ENCODE data around the gene ATP2A3.

The ATP2A3 gene

DNA sequence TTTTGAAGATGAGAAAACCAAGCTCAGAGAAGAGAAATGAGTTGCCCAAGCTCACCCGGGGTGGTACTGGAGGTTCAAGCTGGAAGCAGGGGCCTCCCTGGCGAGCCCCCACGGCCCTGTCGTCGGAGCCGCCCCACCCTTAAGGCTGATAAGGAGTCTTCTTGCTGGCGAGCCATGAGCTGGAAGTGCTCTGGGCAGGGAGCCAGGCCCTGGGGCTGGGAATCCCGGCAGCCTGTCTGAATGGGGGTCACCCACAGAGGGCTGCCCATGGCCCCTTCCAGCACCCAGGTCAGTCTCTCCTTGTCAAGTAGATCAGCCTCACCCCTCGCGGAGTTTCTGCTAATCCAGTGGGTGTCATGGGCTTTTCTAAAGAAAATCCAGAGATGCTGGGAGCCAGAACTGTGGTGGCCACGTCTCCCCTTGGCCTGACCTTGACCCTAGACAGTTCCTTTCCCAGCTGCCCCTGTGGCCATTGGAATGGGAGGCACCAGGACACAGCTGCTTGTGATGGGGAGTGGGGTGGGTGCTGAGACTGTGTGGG is 46.8 kb downstream of the ATP2A3 start:
- no peaks in the 10 kb centered on the region for H3K9me3 ChIP-seq
- peak overlapping the region; percentile 98 for H3K4me2 ChIP-seq
- peaks cover 4% of the 10 kb centered on the region; the same call in 1 of the 2 replicates for H3K36me3 ChIP-seq
- peaks cover 7% of the 10 kb centered on the region; the same call in 1 of the 2 replicates for H4K20me1 ChIP-seq
- H3K9ac ChIP-seq = peak overlapping the region; percentile 86
- H3K4me3 ChIP-seq = peak overlapping the region; percentile 72; the same call in 1 of the 2 replicates
- H3K4me1 ChIP-seq = peaks cover 94% of the 10 kb centered on the region
- H3K27ac ChIP-seq = peak overlapping the region; percentile 96
- no peaks in the 10 kb centered on the region for H3K27me3 ChIP-seq
- no peak for TF ChIP-seq Cebpa-rat (IDR thresholded peaks at IDR 0.05)

DNA sequence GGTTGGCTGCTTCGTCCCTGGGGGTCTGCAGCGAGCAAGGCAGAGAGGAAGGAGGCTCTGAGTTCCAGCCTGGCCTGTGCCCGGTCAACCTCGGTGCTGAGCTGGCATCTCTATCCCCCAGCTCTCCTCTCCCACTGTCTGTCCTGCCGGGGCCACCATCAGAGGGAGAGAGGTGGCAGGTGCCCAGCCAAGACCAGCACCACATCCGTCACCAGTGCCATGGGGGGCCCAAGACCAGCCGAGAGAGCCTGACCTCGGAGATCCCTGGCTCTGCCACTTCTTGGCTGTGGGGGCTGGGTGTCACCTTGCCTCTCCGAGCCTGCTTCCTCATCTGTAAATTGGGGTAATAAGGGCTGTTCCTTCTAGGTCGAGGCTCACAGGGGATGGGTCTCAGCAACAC is 47.4 kb downstream of the ATP2A3 start:
- H3K9me3 ChIP-seq = no peaks in the 10 kb centered on the region
- H3K27me3 ChIP-seq = no peaks in the 10 kb centered on the region
- H3K4me2 ChIP-seq = peak overlapping the region; percentile 98
- TF ChIP-seq Cebpa-rat (IDR thresholded peaks at IDR 0.05) = no peak
- peaks cover 4% of the 10 kb centered on the region; the same call in 1 of the 2 replicates for H3K36me3 ChIP-seq
- peaks cover 94% of the 10 kb centered on the region for H3K4me1 ChIP-seq
- peaks cover 7% of the 10 kb centered on the region; the same call in 1 of the 2 replicates for H4K20me1 ChIP-seq
- peak overlapping the region; percentile 86 for H3K9ac ChIP-seq
- H3K4me3 ChIP-seq = peak overlapping the region; percentile 72
- peak overlapping the region; percentile 96 for H3K27ac ChIP-seq

GRCh38 chr17:3915995-3916696 is 48.1 kb downstream of the ATP2A3 start, which contains the start of gene P2RX1:
Gene P2RX1, minus strand, starts transcription at chr17:3916465. Its CDS starts 240 bp downstream, at chr17:3916225.
- peak within 1 kb of the TSS; percentile 98 for H3K4me2 ChIP-seq
- no peak for TF ChIP-seq Cebpa-rat (IDR thresholded peaks at IDR 0.05)
- no peaks in the 10 kb centered on the region for H3K9me3 ChIP-seq
- H3K4me3 ChIP-seq = peak within 1 kb of the TSS; percentile 72
- peak within 1 kb of the TSS; percentile 86 for H3K9ac ChIP-seq
- peak within 1 kb of the TSS; percentile 96 for H3K27ac ChIP-seq
- peaks cover 4% of the 10 kb centered on the region; the same call in 1 of the 2 replicates for H3K36me3 ChIP-seq
- H3K27me3 ChIP-seq = no peaks in the 10 kb centered on the region
- peaks cover 7% of the 10 kb centered on the region; the same call in 1 of the 2 replicates for H4K20me1 ChIP-seq
- H3K4me1 ChIP-seq = peaks cover 94% of the 10 kb centered on the region

DNA sequence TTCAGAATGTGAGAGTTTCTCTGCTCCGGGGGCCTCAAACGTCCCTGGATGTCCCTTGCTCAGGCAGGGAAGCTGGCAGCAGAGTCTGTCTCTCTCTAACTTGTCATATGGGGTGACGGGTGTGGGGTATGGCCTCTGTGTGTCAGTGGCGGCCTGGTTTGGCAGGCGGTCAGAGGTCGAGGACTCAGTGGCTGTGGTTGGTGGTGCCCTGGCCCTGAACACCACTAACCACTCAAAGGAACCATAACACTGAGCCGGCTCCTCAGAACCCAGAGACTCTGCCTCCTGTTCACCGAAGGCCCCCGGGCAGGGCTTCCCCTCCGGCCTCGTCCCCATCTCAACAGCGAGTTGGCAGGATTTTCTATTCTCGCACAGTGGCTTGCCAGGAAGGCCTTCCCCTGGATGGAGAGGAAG is 48.6 kb downstream of the ATP2A3 start:
- H3K9me3 ChIP-seq = no peaks in the 10 kb centered on the region
- peaks cover 7% of the 10 kb centered on the region; the same call in 1 of the 2 replicates for H4K20me1 ChIP-seq
- peak overlapping the region; percentile 98 for H3K4me2 ChIP-seq
- H3K4me1 ChIP-seq = peaks cover 94% of the 10 kb centered on the region
- no peaks in the 10 kb centered on the region for H3K27me3 ChIP-seq
- peak overlapping the region; percentile 96 for H3K27ac ChIP-seq
- peak overlapping the region; percentile 86 for H3K9ac ChIP-seq
- no peak for TF ChIP-seq Cebpa-rat (IDR thresholded peaks at IDR 0.05)
- H3K4me3 ChIP-seq = peak overlapping the region; percentile 72
- H3K36me3 ChIP-seq = peaks cover 4% of the 10 kb centered on the region; the same call in 1 of the 2 replicates

- no peaks in the 10 kb centered on the region for H3K9me3 ChIP-seq
- TF ChIP-seq Cebpa-rat (IDR thresholded peaks at IDR 0.05) = no peak
- peak overlapping the region; percentile 96 for H3K27ac ChIP-seq
- H3K9ac ChIP-seq = peak overlapping the region; percentile 86
- peaks cover 94% of the 10 kb centered on the region for H3K4me1 ChIP-seq
- peak overlapping the region; percentile 98 for H3K4me2 ChIP-seq
- peaks cover 7% of the 10 kb centered on the region; the same call in 1 of the 2 replicates for H4K20me1 ChIP-seq
- no peaks in the 10 kb centered on the region for H3K27me3 ChIP-seq
- H3K36me3 ChIP-seq = peaks cover 4% of the 10 kb centered on the region; the same call in 1 of the 2 replicates
- peak overlapping the region; percentile 72 for H3K4me3 ChIP-seq
These were observed 49.9 kb downstream of the ATP2A3 start for GRCh38 chr17:3914312-3914670.

- Histone ChIP-seq H3K27me3 (no peaks in the 10 kb centered on the region), H3K4me1 (peaks cover 94% of the 10 kb centered on the region), H3K9me3 (no peaks in the 10 kb centered on the region), H3K4me2 (peak overlapping the region; percentile 98), H3K4me3 (peak overlapping the region; percentile 72), H3K36me3 (peaks cover 4% of the 10 kb centered on the region; the same call in 1 of the 2 replicates), H3K9ac (peak overlapping the region; percentile 86), H4K20me1 (peaks cover 7% of the 10 kb centered on the region; the same call in 1 of the 2 replicates), H3K27ac (peak overlapping the region; percentile 96)
- TF ChIP-seq Cebpa-rat (IDR thresholded peaks at IDR 0.05) = no peak
These were observed 50.5 kb downstream of the ATP2A3 start for GRCh38 chr17:3913531-3914311.

GRCh38 chr17:3912827-3913226 is 51.4 kb downstream of the ATP2A3 start:
- Histone ChIP-seq H4K20me1 (peaks cover 7% of the 10 kb centered on the region; the same call in 1 of the 2 replicates), H3K27me3 (no peaks in the 10 kb centered on the region), H3K36me3 (peaks cover 4% of the 10 kb centered on the region; the same call in 1 of the 2 replicates), H3K9me3 (no peaks in the 10 kb centered on the region), H3K27ac (peak overlapping the region; percentile 96; the same call in 1 of the 2 replicates), H3K9ac (no peak overlapping the region), H3K4me1 (peaks cover 97% of the 10 kb centered on the region), H3K4me3 (no peak overlapping the region), H3K4me2 (peak overlapping the region; percentile 98)
- no peak for TF ChIP-seq Cebpa-rat (IDR thresholded peaks at IDR 0.05)

GRCh38 chr17:3911271-3912053 is 52.8 kb downstream of the ATP2A3 start:
- peak overlapping the region; percentile 46 for H3K4me3 ChIP-seq

More at GRCh38 chr17:3911271-3912053, 52.8 kb downstream of the ATP2A3 start:
- TF ChIP-seq Cebpa-rat (IDR thresholded peaks at IDR 0.05) = no peak
- H3K4me2 ChIP-seq = peak overlapping the region; percentile 98
- H3K36me3 ChIP-seq = peaks cover 4% of the 10 kb centered on the region; the same call in 1 of the 2 replicates
- H4K20me1 ChIP-seq = peaks cover 7% of the 10 kb centered on the region; the same call in 1 of the 2 replicates
- peaks cover 100% of the 10 kb centered on the region for H3K4me1 ChIP-seq
- peak overlapping the region; percentile 75 for H3K9ac ChIP-seq
- H3K27ac ChIP-seq = peak overlapping the region; percentile 96
- H3K9me3 ChIP-seq = no peaks in the 10 kb centered on the region
- H3K27me3 ChIP-seq = no peaks in the 10 kb centered on the region

All from BLaER1 (cell line).